GM10847 (cell line): ENCODE data around the gene SKAP1.

Experiments
- POLR2A ChIP-seq: IDR thresholded peaks from 2 replicates; pipeline ENCODE4 v1.6.1; 2011; ENCODE audit not compliant: insufficient read length; ENCODE audit errors: extremely low read depth

Gene SKAP1

DNA sequence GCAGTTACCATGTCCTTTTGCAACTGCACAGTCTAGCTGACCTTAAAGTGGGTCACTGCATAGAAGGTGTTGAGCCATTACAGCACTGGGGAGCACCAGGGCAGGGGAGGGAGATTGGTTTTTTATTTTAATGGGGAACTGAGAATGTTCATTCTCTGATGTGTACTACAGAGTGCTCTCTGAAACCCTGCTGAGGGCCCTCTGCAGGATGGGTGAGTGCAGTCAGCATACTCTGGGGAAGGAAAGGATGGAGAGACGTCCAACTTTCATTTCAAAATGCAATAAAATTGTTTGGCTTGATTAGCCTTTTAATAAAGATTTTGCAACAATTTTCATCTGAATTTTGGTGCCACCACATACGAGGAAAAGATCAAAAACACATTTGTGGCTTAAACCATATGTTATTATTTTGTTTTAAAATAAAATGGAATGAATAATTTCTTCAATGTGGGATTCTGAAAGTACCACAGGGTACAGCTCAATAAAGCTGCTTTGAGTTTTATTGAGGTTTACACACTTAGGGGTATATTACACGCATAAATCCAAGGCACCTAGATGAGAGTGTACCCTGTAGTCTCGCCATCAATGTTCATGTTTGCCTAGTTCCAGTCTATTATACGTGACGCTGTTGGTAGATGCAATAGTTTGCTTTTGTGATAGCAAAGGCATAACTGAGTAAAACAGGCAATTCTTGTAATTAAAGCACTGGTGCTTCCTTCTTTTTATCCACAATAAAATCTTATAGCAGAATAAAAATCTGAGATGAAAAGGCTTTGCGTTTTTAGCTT lies 249.0 kb downstream of the SKAP1 start:
- TF ChIP-seq POLR2A: no peak

GRCh38 chr17:48179071-48179945 lies 250.7 kb downstream of the SKAP1 start:
- TF ChIP-seq POLR2A: no peak

DNA sequence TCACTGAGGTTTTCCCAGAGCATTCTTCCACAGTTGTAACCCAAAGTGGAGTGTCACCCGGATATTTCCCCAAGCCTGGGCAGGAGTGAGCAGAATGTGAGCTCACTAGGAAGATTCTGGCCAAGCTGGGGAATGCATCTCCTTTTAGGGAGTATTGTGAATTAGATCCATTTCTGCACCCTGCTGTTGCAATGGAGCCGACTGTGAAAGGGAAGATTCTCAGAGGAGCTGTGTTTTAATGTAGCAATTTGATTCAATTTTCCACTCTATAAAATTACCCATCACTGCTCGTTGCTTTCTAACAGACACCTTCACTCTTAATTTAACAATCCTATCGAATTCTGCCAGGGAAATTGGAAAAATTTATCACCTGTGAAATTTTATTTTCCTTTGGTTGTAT lies 251.7 kb downstream of the SKAP1 start:
- TF ChIP-seq POLR2A: no peak

- no peak for TF ChIP-seq POLR2A
Observed at GRCh38 chr17:48177816-48178215, 252.2 kb downstream of the SKAP1 start.

DNA sequence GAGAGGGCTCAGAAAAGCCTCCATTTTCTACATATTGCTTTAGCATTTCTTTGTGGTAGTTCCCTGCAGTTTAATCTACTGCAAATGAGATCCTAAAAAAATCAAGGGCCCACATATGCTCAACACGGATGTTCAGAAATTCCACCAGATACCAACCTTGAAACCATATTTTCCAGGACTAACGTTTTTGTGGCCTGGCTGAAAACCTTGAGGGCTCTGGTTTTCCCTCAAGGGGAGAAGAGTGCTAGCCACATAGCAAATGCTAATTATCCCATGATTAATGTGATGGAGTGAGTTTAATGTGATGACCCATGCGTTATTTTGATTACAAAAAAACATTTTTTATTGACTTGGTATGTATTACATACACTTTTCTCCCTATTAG lies 253.6 kb downstream of the SKAP1 start:
- no peak for TF ChIP-seq POLR2A

GRCh38 chr17:48175692-48176470 lies 254.1 kb downstream of the SKAP1 start:
- no peak for TF ChIP-seq POLR2A

GRCh38 chr17:48174833-48175523 lies 255.0 kb downstream of the SKAP1 start:
- TF ChIP-seq POLR2A: no peak

GRCh38 chr17:48173191-48173984 lies 256.6 kb downstream of the SKAP1 start:
- no peak for TF ChIP-seq POLR2A

GRCh38 chr17:48169926-48170325 lies 260.1 kb downstream of the SKAP1 start:
- TF ChIP-seq POLR2A: no peak

DNA sequence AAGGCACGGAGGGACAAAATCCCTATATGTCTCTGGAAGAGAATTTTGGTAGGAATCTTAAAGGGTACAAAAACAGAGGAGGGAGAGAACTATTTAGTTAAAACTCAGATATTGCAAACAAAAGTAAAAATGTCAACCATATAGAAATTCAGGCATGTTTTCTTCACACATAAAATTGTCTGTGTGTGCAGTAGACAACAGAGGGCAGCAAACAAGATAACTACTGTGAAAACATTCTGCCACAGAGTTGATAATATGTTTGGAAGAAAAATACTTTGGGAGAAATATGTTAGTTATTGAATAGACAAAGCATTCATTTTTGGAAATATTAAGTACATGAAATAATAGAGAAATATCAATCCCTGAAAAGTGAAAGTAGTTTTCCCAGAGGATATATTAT lies 266.2 kb downstream of the SKAP1 start:
- TF ChIP-seq POLR2A: no peak

- TF ChIP-seq POLR2A: no peak
Observed at GRCh38 chr17:48162946-48163506, 267.0 kb downstream of the SKAP1 start.

DNA sequence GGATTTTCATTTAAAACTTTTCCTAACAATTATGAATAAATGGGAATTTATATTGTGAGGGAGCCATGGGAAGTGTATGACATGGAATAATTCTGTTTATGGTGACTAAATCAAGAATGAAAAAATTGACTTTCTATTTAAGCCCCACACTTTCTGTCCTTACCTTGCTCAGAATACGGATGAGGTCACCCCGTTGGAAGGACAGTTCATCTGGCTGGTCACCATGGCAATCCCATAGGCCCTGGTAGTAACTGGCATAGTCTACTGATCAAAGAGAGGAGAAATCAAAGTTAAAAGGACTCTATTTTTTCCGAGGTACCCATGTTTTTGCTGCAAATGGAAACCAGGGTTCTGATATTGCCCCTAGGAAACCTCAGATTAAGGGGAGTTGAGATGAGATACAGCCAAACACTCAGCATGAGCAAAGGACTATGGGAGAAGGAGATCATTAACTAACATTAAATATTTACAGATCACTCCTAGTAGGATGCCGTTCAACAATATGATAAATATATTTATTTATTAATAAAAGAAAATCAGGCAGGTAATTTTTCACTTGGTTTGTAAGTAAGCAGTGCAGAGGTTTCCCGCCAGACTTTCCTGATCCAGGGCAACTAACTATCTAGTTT lies 267.6 kb downstream of the SKAP1 start:
- no peak for TF ChIP-seq POLR2A

DNA sequence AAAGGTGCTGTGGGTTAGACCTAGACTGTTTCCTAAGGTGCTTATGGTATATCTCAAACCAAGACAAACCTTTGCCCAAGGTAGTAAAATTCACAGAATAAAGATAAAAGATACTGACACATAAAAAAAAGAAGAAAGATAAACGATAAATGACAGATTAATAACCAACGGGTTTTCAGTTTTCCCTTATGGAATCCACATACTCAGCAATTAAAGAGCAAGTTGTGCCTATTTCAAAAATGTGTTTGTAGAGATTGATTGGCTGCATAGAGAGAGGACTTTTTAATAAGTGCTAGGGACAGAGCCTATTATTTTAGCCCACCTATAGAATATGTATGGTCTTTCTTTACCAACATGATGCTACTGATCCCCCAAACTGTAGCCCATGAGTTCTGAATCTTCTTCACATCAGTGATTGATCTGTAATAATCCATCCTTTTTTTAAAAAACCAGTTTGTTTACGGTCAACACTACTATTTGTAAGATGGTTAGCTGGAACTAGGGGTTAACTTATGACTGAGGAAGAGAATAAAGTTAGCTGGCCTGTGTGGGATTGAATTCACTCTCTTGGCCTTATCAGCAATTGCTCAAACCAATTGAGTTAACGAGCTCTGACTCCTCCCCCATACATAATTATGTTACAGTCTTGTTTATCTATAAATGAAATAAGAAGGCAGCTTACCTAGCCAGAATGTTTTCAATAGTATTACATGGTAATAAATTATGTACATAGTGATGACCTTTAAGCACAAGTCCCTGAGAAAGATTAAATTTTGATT lies 268.7 kb downstream of the SKAP1 start:
- TF ChIP-seq POLR2A: no peak
